Endothelial cell of umbilical vein (primary cell): ENCODE results near the gene TOGARAM2. TPM values are rescaled to one million over a fixed set of nuclear protein-coding genes. Genes with fewer than 3 reads are reported as not detected.

Experiments used
- BruUV-seq: library from RNA; stranded (reverse); fragments of 400-500 nt; replicated peaks from 2 replicates; lab custom pipeline; 2021; lab: Mats Ljungman, UMichigan
- CTCF ChIA-PET: fragments of 300-600, 350-600 bp; sonication (Branson Sonifier 250); formaldehyde crosslinking; loops from one replicate; lab custom pipeline; 2021; ENCODE audit warnings: antibody characterized with exemption, inconsistent platforms; lab: Charles Lee
- POLR2A ChIA-PET: fragments of 300-600, 350-600 bp; sonication (Branson Sonifier 250); formaldehyde crosslinking; loops from one replicate; lab custom pipeline; 2021; ENCODE audit warnings: antibody characterized with exemption, inconsistent platforms; lab: Charles Lee
- DNase-seq: peaks from one replicate; pipeline ENCODE4 v3.0.0-alpha.2; 2011; ENCODE audit warnings: low read depth, low spot score
- FAIRE-seq: peaks from 2 replicates; lab custom pipeline; 2011; peaks lifted over from hg19 to GRCh38; lab: Jason Lieb, UNC
- H2AFZ ChIP-seq: 2 replicates; pipeline ENCODE4 v1.6.0; 2012; ENCODE audit warnings: low read depth, low read length, control low read depth, inconsistent platforms
- H3K27ac ChIP-seq: 2 replicates; pipeline ENCODE4 v1.5.1; 2011; ENCODE audit warnings: low read depth, mild to moderate bottlenecking, control low read depth, low read length, moderate library complexity; ENCODE audit not compliant: insufficient read depth
- H3K27me3 ChIP-seq, 2 experiments: 2 replicates each; pipeline versions ENCODE4 v1.6.0 to v1.6.1; 2011; ENCODE audit warnings: low read length in 2 of 2, mixed read lengths in 1 of 2; ENCODE audit not compliant: control insufficient read depth in 2 of 2, insufficient read depth in 2 of 2
- H3K36me3 ChIP-seq, 2 experiments: 2 replicates in 1 of 2; 3 replicates in 1 of 2; pipeline ENCODE4 v1.5.1; 2011; ENCODE audit warnings: low read length in 2 of 2, mild to moderate bottlenecking in 1 of 2, moderate library complexity in 1 of 2; ENCODE audit not compliant: control insufficient read depth in 2 of 2, insufficient read depth in 2 of 2; ENCODE audit errors: extremely low read depth in 1 of 2
- H3K4me1 ChIP-seq: 3 replicates; pipeline ENCODE4 v1.5.1; 2011; ENCODE audit warnings: mild to moderate bottlenecking, low read length; ENCODE audit not compliant: control insufficient read depth, insufficient read depth; ENCODE audit errors: extremely low read depth
- H3K4me2 ChIP-seq: 2 replicates; pipeline ENCODE4 v1.6.1; 2011; ENCODE audit warnings: low read length, control low read depth, mixed read lengths; ENCODE audit not compliant: insufficient read depth
- H3K4me3 ChIP-seq, 3 experiments: fragments of 200-600 bp in 1 of 3; sonication (generic), shearing (Covaris generic) in 1 of 3; replicated peaks in 1 of 3; 2 replicates each; pipeline ENCODE4 v1.5.1; 2011 to 2016; ENCODE audit warnings: control low read depth in 3 of 3, low read length in 3 of 3, mild to moderate bottlenecking in 2 of 3, inconsistent platforms in 1 of 3, low read depth in 1 of 3, moderate library complexity in 1 of 3; ENCODE audit not compliant: insufficient read depth in 1 of 3
- H3K79me2 ChIP-seq: 2 replicates; pipeline ENCODE4 v1.6.0; 2012; ENCODE audit warnings: low read length, inconsistent platforms; ENCODE audit not compliant: control insufficient read depth, insufficient read depth
- H3K9ac ChIP-seq: replicated peaks from 2 replicates; pipeline ENCODE3; 2011; ENCODE audit warnings: low read length, control low read depth; ENCODE audit not compliant: insufficient read depth; ENCODE audit errors: extremely low read depth
- H3K9me1 ChIP-seq: replicated peaks from 3 replicates; pipeline ENCODE4 v1.6.0; 2011; ENCODE audit warnings: mild to moderate bottlenecking, low read length; ENCODE audit not compliant: control insufficient read depth, insufficient read depth; ENCODE audit errors: extremely low read depth
- H3K9me3 ChIP-seq: replicated peaks from 2 replicates; pipeline ENCODE4 v1.5.1; 2012; ENCODE audit warnings: low read length, inconsistent platforms; ENCODE audit not compliant: control insufficient read depth, insufficient read depth
- H4K20me1 ChIP-seq: replicated peaks from 2 replicates; pipeline ENCODE3; 2011; ENCODE audit warnings: mild to moderate bottlenecking, low read length; ENCODE audit not compliant: control insufficient read depth, insufficient read depth; ENCODE audit errors: extremely low read depth
- CTCF ChIP-seq, 2 donors: IDR thresholded peaks; 1 replicate in 1 of 2; 2 replicates in 1 of 2; pipeline ENCODE4 v1.5.1; 2011; ENCODE audit warnings: low read length in 2 of 2, mild to moderate bottlenecking in 2 of 2, moderate library complexity in 2 of 2, control low read depth in 1 of 2, inconsistent platforms in 1 of 2, low read depth in 1 of 2; ENCODE audit not compliant: insufficient read depth in 1 of 2; ENCODE audit errors: extremely low read depth in 1 of 2
- EZH2 ChIP-seq: IDR thresholded peaks from 2 replicates; pipeline ENCODE4 v1.6.1; 2012; ENCODE audit warnings: borderline replicate concordance, low read depth, mild to moderate bottlenecking, moderate library complexity, low read length, inconsistent platforms; ENCODE audit not compliant: severe bottlenecking
- FOS ChIP-seq: IDR thresholded peaks from 2 replicates; pipeline ENCODE4 v1.6.1; 2011; ENCODE audit warnings: mild to moderate bottlenecking, low read length, moderate library complexity, borderline replicate concordance; ENCODE audit not compliant: insufficient read depth
- GATA2 ChIP-seq: IDR thresholded peaks from 2 replicates; pipeline ENCODE4 v1.7.0; 2011; ENCODE audit warnings: low read depth, mild to moderate bottlenecking, moderate library complexity, mixed read lengths, low read length; ENCODE audit not compliant: insufficient read length, insufficient read depth
- JUN ChIP-seq: IDR thresholded peaks from 2 replicates; pipeline ENCODE4 v1.6.1; 2011; ENCODE audit warnings: borderline replicate concordance, low read depth; ENCODE audit not compliant: insufficient read length, insufficient read depth
- MAX ChIP-seq: IDR thresholded peaks from 2 replicates; pipeline ENCODE4 v1.6.1; 2011; ENCODE audit not compliant: insufficient read depth, insufficient read length
- MYC ChIP-seq: IDR thresholded peaks from one replicate; pipeline ENCODE4 v1.6.1; 2011; ENCODE audit warnings: mild to moderate bottlenecking, low read depth, low read length
- POLR2A ChIP-seq: IDR thresholded peaks from 2 replicates; pipeline ENCODE4 v1.6.1; 2012; ENCODE audit warnings: low read depth, mild to moderate bottlenecking, control low read depth, low read length
- POLR2AphosphoS5 ChIP-seq: IDR thresholded peaks from 2 replicates; pipeline ENCODE4 v1.6.1; 2012; ENCODE audit warnings: low read depth, mild to moderate bottlenecking, control low read depth, low read length, moderate library complexity; ENCODE audit not compliant: insufficient read depth
- dilution Hi-C: fragments of 300-500 bp; cut with MboI; formaldehyde crosslinking; loops from one replicate; pipeline ENCODE4 v1.15.0; 2019; ENCODE audit warnings: low sequenced_read_pairs; ENCODE audit not compliant: extremely low pct_ligation_motif_present
- intact Hi-C: fragments of 100-400 bp; cut with micrococcal nuclease; formaldehyde crosslinking; loops from one replicate; pipeline ENCODE4 v1.10.0; 2022
- polyA plus RNA-seq, 4 experiments: library from polyadenylated mRNA; depleted of rRNA in 3 of 4; stranded (reverse) in 3 of 4; unstranded in 1 of 4; fragments of >200 nt; gene quantifications; 2 replicates each; pipeline versions ENCODE4 v1.2.1 to v1.2.3, GENCODE V29; 2011 to 2012; ENCODE audit warnings: missing spikeins in 1 of 4
- total RNA-seq: library from RNA; stranded (reverse); gene quantifications from 2 replicates; pipeline ENCODE4 v1.2.3, GENCODE V29; 2021

Gene TOGARAM2
- total and polyA plus RNA-seq, 2 donors (not counting 3 experiments of a cell fraction or from before 2014, with no cell fraction given), result not detected

GRCh38 chr2:29072251-29072650 lies 91.2 kb downstream of the TOGARAM2 start:
- ChIA-PET POLR2A (no interaction called here), CTCF (no interaction called here)
- Histone ChIP-seq H3K36me3 (no peaks in the 10 kb centered on the region), H4K20me1 (no peaks in the 10 kb centered on the region), H3K27me3 (peaks cover 0 to 3% of the 10 kb centered on the region in 2 experiments), H3K79me2 (no peaks in the 10 kb centered on the region), H3K27ac (no peak overlapping the region), H3K9me3 (no peaks in the 10 kb centered on the region), H3K4me1 (no peaks in the 10 kb centered on the region), H3K9ac (no peak overlapping the region), H3K4me2 (no peak overlapping the region), H3K9me1 (no peaks in the 10 kb centered on the region), H2AFZ (no peak overlapping the region), H3K4me3 (no peak overlapping the region)
- intact Hi-C loops, result no loop called here
- no TSS peak for BruUV-seq
- dilution Hi-C loops, result no loop called here
- TF ChIP-seq EZH2 (no peak), MAX (no peak), POLR2A (no peak), POLR2AphosphoS5 (no peak), JUN (no peak), MYC (no peak), GATA2 (no peak)
- FAIRE-seq, result no peak
- no peak for DNase-seq

- H2AFZ ChIP-seq, result no peak overlapping the region
- no peaks in the 10 kb centered on the region for H3K9me1 ChIP-seq
- no peaks in the 10 kb centered on the region for H3K4me1 ChIP-seq
- H3K27me3 ChIP-seq, result peaks cover 0 to 5% of the 10 kb centered on the region in 2 experiments
- no peaks in the 10 kb centered on the region for H4K20me1 ChIP-seq
- ChIA-PET POLR2A (no interaction called here), CTCF (no interaction called here)
- H3K4me2 ChIP-seq, result no peak overlapping the region
- TF ChIP-seq MAX, result no peak
- no peak for TF ChIP-seq MYC
- no peak for TF ChIP-seq EZH2
- no peak for TF ChIP-seq JUN
- TF ChIP-seq POLR2A, result no peak
- TF ChIP-seq FOS, result no peak
- no peak for TF ChIP-seq GATA2
- TF ChIP-seq CTCF (IDR thresholded peaks at IDR 0.05; ENCODE audit: extremely low read depth in 1 of 2, insufficient read depth in 1 of 2, low read depth in 1 of 2, low read length in 2 of 2), result no peak
- TF ChIP-seq POLR2AphosphoS5, result no peak
- BruUV-seq, result no TSS peak
- H3K9ac ChIP-seq, result no peak overlapping the region
- H3K79me2 ChIP-seq, result no peaks in the 10 kb centered on the region
- intact Hi-C loops (no loop called here), dilution Hi-C loops (no loop called here)
- no peak overlapping the region for H3K4me3 ChIP-seq
- DNase-seq (no peak), FAIRE-seq (no peak)
- H3K9me3 ChIP-seq, result no peaks in the 10 kb centered on the region
- no peaks in the 10 kb centered on the region for H3K36me3 ChIP-seq
- H3K27ac ChIP-seq, result no peak overlapping the region
Measured at GRCh38 chr2:29072971-29073725, 92.0 kb downstream of the TOGARAM2 start.
